GM12865 (cell line): ENCODE measurements around the gene CCDC60.

Experiments
- DNase-seq: peaks from one replicate; pipeline ENCODE4 v3.0.0; 2010; ENCODE audit warnings: low read depth
- H3K4me3 ChIP-seq: 2 replicates; pipeline ENCODE4 v1.5.1; 2011; ENCODE audit warnings: mild to moderate bottlenecking, low read depth, low read length, control low read depth
- CTCF ChIP-seq: IDR thresholded peaks from 2 replicates; pipeline ENCODE4 v1.5.1; 2011; ENCODE audit warnings: low read length, control low read depth, low read depth, inconsistent platforms; ENCODE audit not compliant: insufficient read depth; ENCODE audit errors: missing control alignments

Gene CCDC60

GRCh38 chr12:119423285-119423684 lies 88.8 kb downstream of the CCDC60 start:
- DNase-seq = peak; percentile 42
- no peak overlapping the region for H3K4me3 ChIP-seq
- no peak for TF ChIP-seq CTCF

GRCh38 chr12:119425623-119426022 lies 91.1 kb downstream of the CCDC60 start:
- no peak for DNase-seq
- no peak overlapping the region for H3K4me3 ChIP-seq
- TF ChIP-seq CTCF = no peak

- H3K4me3 ChIP-seq = no peak overlapping the region
- no peak for DNase-seq
- no peak for TF ChIP-seq CTCF
Measured at GRCh38 chr12:119431151-119431550, 96.6 kb downstream of the CCDC60 start.

GRCh38 chr12:119432949-119433348 lies 98.4 kb downstream of the CCDC60 start:
- DNase-seq = no peak
- H3K4me3 ChIP-seq = no peak overlapping the region
- no peak for TF ChIP-seq CTCF

GRCh38 chr12:119440803-119441360 lies 106.4 kb downstream of the CCDC60 start:
- no peak for DNase-seq
- no peak for TF ChIP-seq CTCF
- no peak overlapping the region for H3K4me3 ChIP-seq

- peak; percentile 83 for DNase-seq
- H3K4me3 ChIP-seq = no peak overlapping the region
- TF ChIP-seq CTCF = peak; percentile 97
Measured at GRCh38 chr12:119444462-119445044, 110.0 kb downstream of the CCDC60 start.

- TF ChIP-seq CTCF = no peak
- DNase-seq = no peak
- no peak overlapping the region for H3K4me3 ChIP-seq
Measured at GRCh38 chr12:119446459-119446858, 111.9 kb downstream of the CCDC60 start.
